Fibroblast of skin of abdomen (primary cell): ENCODE measurements around the gene PSMA2.

ENCODE experiments used
- DNase-seq: peaks from one replicate; pipeline ENCODE4 v3.0.0-alpha.2; 2013

Gene PSMA2

DNA sequence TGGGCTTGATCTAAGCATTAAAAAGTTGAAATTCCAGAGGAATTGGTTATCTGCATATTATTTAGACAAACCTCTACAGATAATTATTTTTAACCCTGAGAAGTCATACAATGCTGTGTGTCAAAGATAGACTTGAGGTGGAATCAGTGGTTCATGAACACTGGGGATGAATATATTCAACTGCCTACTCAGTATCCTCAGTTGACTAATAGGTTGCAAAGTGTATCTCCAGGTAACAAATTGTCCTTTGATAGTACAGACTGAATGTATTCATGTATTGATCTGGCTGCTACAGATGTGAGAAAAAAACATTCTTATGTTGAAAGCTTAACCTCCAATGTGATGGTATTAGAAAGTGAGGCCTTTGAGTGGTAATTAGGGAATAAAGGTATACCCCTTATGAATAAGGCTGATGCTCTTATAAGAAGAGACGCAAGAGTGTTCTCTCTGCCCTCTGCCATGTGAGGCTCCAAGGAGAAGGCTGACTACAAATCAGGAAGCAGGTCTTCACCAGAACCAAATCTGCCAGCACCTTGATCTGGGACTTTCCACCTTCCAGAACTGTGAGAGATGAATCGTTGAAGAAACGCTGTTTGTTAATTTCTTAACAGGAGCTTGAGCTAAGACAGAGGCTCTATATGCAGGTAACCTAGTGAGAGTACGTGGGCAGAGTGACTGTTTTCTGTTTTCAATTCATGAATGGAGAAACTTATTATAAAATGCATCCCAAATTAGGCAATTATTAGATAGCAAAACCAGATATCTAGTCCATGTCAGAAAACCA is 7.7 kb upstream of the PSMA2 start:
- DNase-seq: no peak

- DNase-seq: no peak
Observed at GRCh38 chr7:42935861-42936260, 3.9 kb upstream of the PSMA2 start.

DNA sequence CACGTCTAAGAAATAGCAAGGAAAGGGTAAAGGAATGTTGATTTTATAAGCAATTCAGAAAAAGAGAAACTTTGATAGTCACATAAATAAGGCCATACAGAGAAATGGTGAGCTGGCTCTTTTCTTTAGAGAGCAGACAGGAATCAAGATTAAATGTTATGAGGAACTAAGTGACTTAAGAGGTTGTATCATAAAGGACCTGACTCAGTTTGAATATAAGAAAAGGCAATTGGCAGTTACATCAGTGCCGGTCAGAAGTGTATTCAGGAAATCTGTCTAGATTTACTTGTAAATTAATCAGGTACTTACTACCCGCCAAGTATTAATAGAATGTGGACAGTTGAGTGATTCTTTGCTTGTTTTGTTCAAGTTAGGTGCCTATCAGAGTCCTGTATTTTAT is 2.3 kb upstream of the PSMA2 start:
- no peak for DNase-seq

GRCh38 chr7:42932811-42933591 is 1.0 kb upstream of the PSMA2 start:
- peak; percentile 45 for DNase-seq

DNA sequence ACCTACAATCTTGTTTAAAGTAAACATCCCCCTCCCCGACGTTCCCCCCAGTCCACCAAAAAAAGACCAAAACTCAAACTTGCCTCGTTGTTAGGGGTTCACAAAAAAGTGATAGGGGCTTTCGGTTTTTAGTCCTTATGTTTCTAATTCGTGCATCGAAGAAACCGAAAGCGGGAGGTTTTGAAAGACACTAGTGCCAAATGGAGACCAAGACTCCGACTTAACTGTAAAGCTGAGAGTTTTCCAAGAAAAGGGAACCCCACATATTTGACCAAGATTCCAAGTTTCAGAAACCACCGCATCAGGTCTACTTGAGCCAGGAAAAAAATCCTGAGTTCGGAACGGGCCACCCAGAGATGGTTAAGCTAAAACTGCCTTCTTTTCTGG is 534 bp downstream of the PSMA2 start:
- DNase-seq: no peak

DNA sequence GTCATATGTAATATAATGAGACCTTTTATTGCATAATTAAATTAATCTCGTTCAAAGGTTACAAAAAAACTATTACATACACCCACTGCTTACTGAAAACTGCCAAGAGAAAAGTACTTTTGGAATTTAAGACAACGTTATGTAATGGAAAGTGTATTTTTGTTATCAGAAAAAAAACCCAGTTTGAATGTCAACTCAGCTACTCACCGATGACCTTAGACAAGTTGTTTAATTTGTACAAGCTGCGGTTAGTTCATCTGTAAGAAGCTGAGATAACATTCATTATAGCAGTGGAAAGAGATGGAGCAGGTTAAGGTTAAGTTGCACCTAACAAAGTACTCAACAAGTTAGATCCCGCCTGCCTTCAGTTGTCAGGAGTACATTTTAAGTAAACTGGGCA is 1.1 kb downstream of the PSMA2 start:
- DNase-seq: no peak

- no peak for DNase-seq
Observed at GRCh38 chr7:42929449-42929848, 2.5 kb downstream of the PSMA2 start.

GRCh38 chr7:42928754-42929153 is 3.2 kb downstream of the PSMA2 start:
- no peak for DNase-seq

GRCh38 chr7:42926204-42926603 is 5.8 kb downstream of the PSMA2 start:
- no peak for DNase-seq

GRCh38 chr7:42925630-42926029 is 6.3 kb downstream of the PSMA2 start:
- DNase-seq: no peak

GRCh38 chr7:42924223-42924838 is 7.6 kb downstream of the PSMA2 start:
- no peak for DNase-seq

- no peak for DNase-seq
Observed at GRCh38 chr7:42922017-42922753, 9.8 kb downstream of the PSMA2 start.

- DNase-seq: peak; percentile 61
Observed at GRCh38 chr7:42915356-42915755, 16.6 kb downstream of the PSMA2 start.

GRCh38 chr7:42914421-42915045 is 17.4 kb downstream of the PSMA2 start:
- DNase-seq: peak; percentile 72

GRCh38 chr7:42914009-42914408 is 18.0 kb downstream of the PSMA2 start:
- no peak for DNase-seq

DNA sequence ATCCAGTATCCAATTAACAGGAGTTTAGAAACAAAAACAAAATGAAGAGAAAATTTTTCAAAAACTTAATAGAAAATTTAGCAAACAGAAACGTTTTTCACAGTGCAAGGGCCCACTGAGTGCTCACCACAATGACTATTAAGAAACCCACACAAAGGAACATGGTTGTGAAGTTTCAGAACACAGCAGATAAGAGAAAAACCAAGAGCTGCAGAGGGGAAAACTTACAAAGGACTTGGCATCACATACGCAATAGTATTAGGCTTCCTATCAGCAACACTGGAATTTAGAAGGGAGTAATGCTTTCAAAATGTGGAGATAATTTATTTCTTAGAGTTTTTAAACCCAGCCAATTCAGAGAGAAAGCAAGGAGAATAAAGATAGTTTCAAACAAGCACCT is 18.4 kb downstream of the PSMA2 start:
- peak; percentile 34 for DNase-seq

- peak; percentile 95 for DNase-seq
Observed at GRCh38 chr7:42911454-42912447, 20.2 kb downstream of the PSMA2 start, which contains the start of gene C7orf25. Gene C7orf25, minus strand, starts transcription at chr7:42912070. Its CDS starts 1,170 bp downstream, at chr7:42910900.

DNA sequence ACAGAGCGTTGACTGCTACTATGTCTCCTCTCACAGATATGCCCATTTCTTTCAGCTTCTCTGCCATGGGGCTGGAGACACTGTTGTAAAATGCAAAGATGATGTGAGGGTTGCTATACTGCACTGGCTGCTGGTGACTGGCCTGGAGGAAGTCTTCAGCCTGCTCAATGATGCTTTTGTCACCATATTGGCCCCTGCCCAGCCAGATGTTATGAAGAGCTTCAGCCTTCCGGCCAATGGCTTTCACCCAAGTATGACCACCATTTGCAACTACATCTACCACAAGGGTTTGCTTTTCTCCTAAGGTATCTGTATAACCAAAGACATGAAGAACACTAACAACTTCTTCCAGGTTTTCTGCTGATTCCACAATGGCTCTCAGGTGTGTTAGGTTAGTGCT is 21.7 kb downstream of the PSMA2 start:
- no peak for DNase-seq

DNA sequence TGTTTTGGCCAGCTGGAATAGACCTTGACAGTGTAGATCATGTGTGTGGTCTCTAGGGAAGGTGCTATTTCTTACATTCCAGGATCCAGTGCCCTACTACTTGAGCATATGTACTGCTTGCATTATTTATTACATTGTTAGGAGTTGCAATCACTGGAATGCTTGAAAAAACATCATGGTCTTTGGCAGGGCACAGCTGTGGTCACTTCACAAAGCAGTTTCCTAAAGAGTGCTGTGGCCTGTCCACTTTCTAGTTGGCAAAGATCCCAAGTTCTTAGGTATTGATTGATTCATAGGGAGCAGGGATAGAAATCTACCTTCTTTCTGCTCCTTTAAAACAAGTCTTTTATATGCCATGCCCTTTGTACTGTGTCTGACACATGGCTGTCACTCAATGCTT is 24.7 kb downstream of the PSMA2 start:
- peak; percentile 22 for DNase-seq

- DNase-seq: no peak
Observed at GRCh38 chr7:42906181-42906580, 25.8 kb downstream of the PSMA2 start.

- no peak for DNase-seq
Observed at GRCh38 chr7:42902331-42902730, 29.6 kb downstream of the PSMA2 start.
